ENCODE measurements around the gene RIC1. TPM values are rescaled to one million over a fixed set of nuclear protein-coding genes. Genes with fewer than 3 reads are reported as not detected.
"Not testable (repeated sequence)": the region's sequence is repeated elsewhere in the genome, so short reads cannot be mapped to it uniquely, and the experiment has no call there.

The RIC1 gene
- polyA plus RNA-seq, 3 donors, result 13.4 to 36.4 (median 16.3) TPM

GRCh38 chr9:5798581-5798980 is 169.7 kb downstream of the RIC1 start:
- H3K9me3 ChIP-seq (replicated peaks in 1 of 2; ENCODE audit: control insufficient read depth in 1 of 2, insufficient read depth in 1 of 2, low read length in 2 of 2), result no peaks in the 10 kb centered on the region
- Mint-ChIP-seq H3K27me3 (ENCODE audit: low read depth in 3 of 3) (no peaks in the 10 kb centered on the region), H3K36me3 (peaks cover 26 to 42% of the 10 kb centered on the region in 2 donors)

DNA sequence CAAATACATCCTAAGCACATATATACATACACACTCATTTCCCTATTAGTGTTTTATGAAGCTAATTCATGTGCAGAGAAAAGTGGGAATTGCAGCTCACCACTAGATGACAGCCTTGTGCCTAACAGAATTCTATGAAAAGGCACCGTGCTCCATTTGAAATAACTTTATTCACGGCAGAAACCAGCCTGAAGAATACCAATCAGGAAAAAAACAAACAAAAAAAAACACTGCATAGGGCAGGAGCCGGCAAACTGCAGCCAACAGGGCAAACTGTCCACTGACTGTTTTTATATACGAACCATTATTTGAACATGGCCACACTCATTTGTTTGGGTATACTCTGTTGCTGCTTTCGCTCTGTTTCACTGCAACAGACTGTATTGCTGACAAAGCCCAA is 170.4 kb downstream of the RIC1 start:
- Histone ChIP-seq H4K20me1 (ENCODE audit: insufficient read depth, low read length) (no peaks in the 10 kb centered on the region), H3K27ac (ENCODE audit: low read depth in 1 of 2, low read length in 2 of 2) (no peak overlapping the region), H2AFZ (ENCODE audit: insufficient read depth, low read depth, low read length, poor library complexity, severe bottlenecking) (no peak overlapping the region), H3K4me1 (ENCODE audit: control insufficient read depth in 1 of 2, insufficient read depth in 2 of 2, low read length in 2 of 2) (no peaks in the 10 kb centered on the region), H3K9me3 (replicated peaks in 1 of 2; ENCODE audit: control insufficient read depth in 1 of 2, insufficient read depth in 1 of 2, low read length in 2 of 2) (no peaks in the 10 kb centered on the region), H3K4me3 (replicated peaks in 1 of 3; ENCODE audit: low read depth in 2 of 3, low read length in 3 of 3) (no peak overlapping the region), H3K36me3 (replicated peaks in 1 of 2; ENCODE audit: control insufficient read depth in 1 of 2, insufficient read depth in 2 of 2, low read length in 2 of 2) (peaks cover 11 to 45% of the 10 kb centered on the region in 2 donors), H3K4me2 (replicated peaks; ENCODE audit: extremely low read depth, low read length, poor library complexity, severe bottlenecking) (no peak overlapping the region), H3K79me2 (ENCODE audit: insufficient read depth, low read length) (no peaks in the 10 kb centered on the region), H3K27me3 (ENCODE audit: control insufficient read depth in 2 of 2, insufficient read depth in 2 of 2, low read length in 2 of 2) (no peaks in the 10 kb centered on the region), H3K9ac (ENCODE audit: insufficient read depth, low read length, poor library complexity, severe bottlenecking) (no peak overlapping the region)
- TF ChIP-seq, protein P1, sequence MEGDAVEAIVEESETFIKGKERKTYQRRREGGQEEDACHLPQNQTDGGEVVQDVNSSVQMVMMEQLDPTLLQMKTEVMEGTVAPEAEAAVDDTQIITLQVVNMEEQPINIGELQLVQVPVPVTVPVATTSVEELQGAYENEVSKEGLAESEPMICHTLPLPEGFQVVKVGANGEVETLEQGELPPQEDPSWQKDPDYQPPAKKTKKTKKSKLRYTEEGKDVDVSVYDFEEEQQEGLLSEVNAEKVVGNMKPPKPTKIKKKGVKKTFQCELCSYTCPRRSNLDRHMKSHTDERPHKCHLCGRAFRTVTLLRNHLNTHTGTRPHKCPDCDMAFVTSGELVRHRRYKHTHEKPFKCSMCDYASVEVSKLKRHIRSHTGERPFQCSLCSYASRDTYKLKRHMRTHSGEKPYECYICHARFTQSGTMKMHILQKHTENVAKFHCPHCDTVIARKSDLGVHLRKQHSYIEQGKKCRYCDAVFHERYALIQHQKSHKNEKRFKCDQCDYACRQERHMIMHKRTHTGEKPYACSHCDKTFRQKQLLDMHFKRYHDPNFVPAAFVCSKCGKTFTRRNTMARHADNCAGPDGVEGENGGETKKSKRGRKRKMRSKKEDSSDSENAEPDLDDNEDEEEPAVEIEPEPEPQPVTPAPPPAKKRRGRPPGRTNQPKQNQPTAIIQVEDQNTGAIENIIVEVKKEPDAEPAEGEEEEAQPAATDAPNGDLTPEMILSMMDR (IDR thresholded peaks at IDR 0.05), result no peak
- H3K27ac Mint-ChIP-seq, result no peak overlapping the region
- H3K27me3 Mint-ChIP-seq (ENCODE audit: low read depth in 3 of 3), result no peaks in the 10 kb centered on the region
- H3K9me3 Mint-ChIP-seq, result no peaks in the 10 kb centered on the region
- WGBS (ENCODE audit: insufficient coverage), result 32% methylated on average over 4 of the region's 5 CpGs
- H3K4me1 Mint-ChIP-seq, result no peaks in the 10 kb centered on the region
- DNase-seq, result no peak
- H3K4me3 Mint-ChIP-seq, result no peak overlapping the region
- intact Hi-C loops (cut with micrococcal nuclease), result no loop called here
- H3K36me3 Mint-ChIP-seq, result peaks cover 31 to 38% of the 10 kb centered on the region in 2 donors

More at GRCh38 chr9:5798581-5798980, 169.7 kb downstream of the RIC1 start:
- no peak overlapping the region for H3K27ac ChIP-seq (ENCODE audit: low read depth in 1 of 2, low read length in 2 of 2)
- Mint-ChIP-seq H3K4me1 (no peaks in the 10 kb centered on the region), H3K4me3 (no peak overlapping the region), H3K27ac (no peak overlapping the region), H3K9me3 (no peaks in the 10 kb centered on the region)
- no peaks in the 10 kb centered on the region for H3K79me2 ChIP-seq (ENCODE audit: insufficient read depth, low read length)
- H3K27me3 ChIP-seq (ENCODE audit: control insufficient read depth in 2 of 2, insufficient read depth in 2 of 2, low read length in 2 of 2), result no peaks in the 10 kb centered on the region
- peaks cover 11 to 38% of the 10 kb centered on the region in 2 donors for H3K36me3 ChIP-seq (replicated peaks in 1 of 2; ENCODE audit: control insufficient read depth in 1 of 2, insufficient read depth in 2 of 2, low read length in 2 of 2)
- no peak for DNase-seq
- no peak overlapping the region for H3K4me2 ChIP-seq (replicated peaks; ENCODE audit: extremely low read depth, low read length, poor library complexity, severe bottlenecking)
- no peak overlapping the region for H3K4me3 ChIP-seq (replicated peaks in 1 of 3; ENCODE audit: low read depth in 2 of 3, low read length in 3 of 3)
- intact Hi-C loops (cut with micrococcal nuclease), result no loop called here
- H3K9ac ChIP-seq (ENCODE audit: insufficient read depth, low read length, poor library complexity, severe bottlenecking), result no peak overlapping the region
- WGBS (ENCODE audit: insufficient coverage), result no CpG with 5 or more reads among the region's 2 CpGs
- TF ChIP-seq, protein P1 (IDR thresholded peaks at IDR 0.05), result no peak
- no peaks in the 10 kb centered on the region for H4K20me1 ChIP-seq (ENCODE audit: insufficient read depth, low read length)
- H3K4me1 ChIP-seq (ENCODE audit: control insufficient read depth in 1 of 2, insufficient read depth in 2 of 2, low read length in 2 of 2), result no peaks in the 10 kb centered on the region
- no peak overlapping the region for H2AFZ ChIP-seq (ENCODE audit: insufficient read depth, low read depth, low read length, poor library complexity, severe bottlenecking)

DNA sequence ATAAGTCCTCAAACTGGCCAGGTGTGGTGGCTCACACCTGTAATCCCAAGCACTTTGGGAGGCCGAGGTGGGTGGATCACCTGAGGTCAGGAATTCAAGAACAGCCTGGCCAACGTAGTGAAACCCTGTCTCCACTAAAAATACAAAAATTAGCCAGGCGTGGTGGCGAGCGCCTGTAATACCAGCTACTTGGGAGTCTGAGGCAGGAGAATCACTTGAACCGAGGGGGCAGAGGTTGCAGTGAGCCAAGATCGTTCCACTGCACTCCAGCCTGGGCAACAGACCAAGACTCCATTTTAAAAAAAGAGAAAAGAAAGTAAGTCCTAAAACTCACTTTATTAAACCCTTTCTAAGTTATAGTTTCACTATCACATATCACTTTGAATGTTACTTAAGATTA is 171.5 kb downstream of the RIC1 start:
- H4K20me1 ChIP-seq (ENCODE audit: insufficient read depth, low read length); H3K4me3 Mint-ChIP-seq; H3K9me3 ChIP-seq (replicated peaks in 1 of 2; ENCODE audit: control insufficient read depth in 1 of 2, insufficient read depth in 1 of 2, low read length in 2 of 2); H3K27ac ChIP-seq (ENCODE audit: low read depth in 1 of 2, low read length in 2 of 2); H3K9me3 Mint-ChIP-seq; H3K27me3 ChIP-seq (ENCODE audit: control insufficient read depth in 2 of 2, insufficient read depth in 2 of 2, low read length in 2 of 2); H3K4me1 ChIP-seq (ENCODE audit: control insufficient read depth in 1 of 2, insufficient read depth in 2 of 2, low read length in 2 of 2); H3K27me3 Mint-ChIP-seq (ENCODE audit: low read depth in 3 of 3); H3K79me2 ChIP-seq (ENCODE audit: insufficient read depth, low read length); H3K4me1 Mint-ChIP-seq; intact Hi-C loops (cut with micrococcal nuclease); DNase-seq; H3K4me2 ChIP-seq (replicated peaks; ENCODE audit: extremely low read depth, low read length, poor library complexity, severe bottlenecking); H3K4me3 ChIP-seq (replicated peaks in 1 of 3; ENCODE audit: low read depth in 2 of 3, low read length in 3 of 3); H3K27ac Mint-ChIP-seq; H3K9ac ChIP-seq (ENCODE audit: insufficient read depth, low read length, poor library complexity, severe bottlenecking); H2AFZ ChIP-seq (ENCODE audit: insufficient read depth, low read depth, low read length, poor library complexity, severe bottlenecking): not testable (repeated sequence)
- peaks cover 40 to 47% of the 10 kb centered on the region in 2 donors for H3K36me3 Mint-ChIP-seq
- 100% methylated on average over 6 of the region's 7 CpGs for WGBS (ENCODE audit: insufficient coverage)
- H3K36me3 ChIP-seq (replicated peaks in 1 of 2; ENCODE audit: control insufficient read depth in 1 of 2, insufficient read depth in 2 of 2, low read length in 2 of 2), result peaks cover 11 to 56% of the 10 kb centered on the region in 2 donors
